Natural killer cell (primary cell): ENCODE results near the gene NDUFA3. TPM values are rescaled to one million over a fixed set of nuclear protein-coding genes. Genes with fewer than 3 reads are reported as not detected.
A peak's percentile ranks its signal among the peaks of the same experiment; 100 is the strongest.

Experiments
- ATAC-seq, 3 donors: fragments of 150-1000 bp in 2 of 3; fragments of 200-7000 bp in 1 of 3; cut with Tn5 transposase; 1 replicate in 1 of 3; 2 replicates in 2 of 3; pipeline ENCODE4 v1.10.0; 2021; ENCODE audit warnings: mild to moderate bottlenecking in 2 of 3, moderate library complexity in 2 of 3
- DNase-seq, 2 donors: peaks; one replicate each; pipeline versions ENCODE4 v3.0.0 to v3.0.0-alpha.2; 2013 to 2021; ENCODE audit warnings: mixed read lengths in 1 of 2
- H3K27ac ChIP-seq: one replicate; pipeline ENCODE4 v1.5.1; 2013; ENCODE audit warnings: mild to moderate bottlenecking, low read length
- H3K27me3 ChIP-seq: one replicate; pipeline ENCODE4 v1.6.1; 2013; ENCODE audit warnings: low read length; ENCODE audit not compliant: control insufficient read depth, insufficient read depth
- H3K36me3 ChIP-seq: one replicate; pipeline ENCODE4 v1.6.1; 2013; ENCODE audit warnings: low read length; ENCODE audit not compliant: control insufficient read depth, insufficient read depth
- H3K4me1 ChIP-seq: one replicate; pipeline ENCODE4 v1.6.1; 2013; ENCODE audit warnings: low read length; ENCODE audit not compliant: control insufficient read depth, insufficient read depth
- H3K4me3 ChIP-seq: one replicate; pipeline ENCODE4 v1.5.1; 2013; ENCODE audit warnings: low read length
- H3K9me3 ChIP-seq: one replicate; pipeline ENCODE4 v1.6.1; 2013; ENCODE audit warnings: low read length; ENCODE audit not compliant: control insufficient read depth, insufficient read depth
- H3K27ac Mint-ChIP-seq, 2 donors: one replicate each; pipeline ENCODE4 v1.8.0; 2022; ENCODE audit warnings: mild to moderate bottlenecking in 2 of 2, mixed read lengths in 2 of 2, moderate library complexity in 1 of 2
- H3K27me3 Mint-ChIP-seq, 2 donors: one replicate each; pipeline ENCODE4 v1.8.0; 2022; ENCODE audit warnings: low read depth in 2 of 2, mixed read lengths in 2 of 2
- H3K36me3 Mint-ChIP-seq: one replicate; pipeline ENCODE4 v1.8.0; 2022; ENCODE audit warnings: mixed read lengths
- H3K4me1 Mint-ChIP-seq, 2 donors: one replicate each; pipeline ENCODE4 v1.8.0; 2022; ENCODE audit warnings: mixed read lengths in 2 of 2
- H3K4me3 Mint-ChIP-seq: one replicate; pipeline ENCODE4 v1.8.0; 2022; ENCODE audit warnings: mild to moderate bottlenecking, moderate library complexity, mixed read lengths
- H3K9me3 Mint-ChIP-seq, 2 donors: one replicate each; pipeline ENCODE4 v1.8.0; 2022; ENCODE audit warnings: mixed read lengths in 2 of 2
- WGBS: methylation state at CpG from one replicate; pipeline ENCODE4 v1.1.7; 2013; ENCODE audit warnings: missing lambda C conversion rate; ENCODE audit not compliant: insufficient coverage; 5-methylcytosine and 5-hydroxymethylcytosine counted together
- intact Hi-C: fragments of 100-400 bp; cut with micrococcal nuclease; formaldehyde crosslinking; loops from one replicate; pipeline ENCODE4 v1.14.2; 2022
- total RNA-seq, 4 donors: library from RNA; stranded (reverse); fragments of 120-200 nt in 1 of 4; gene quantifications; one replicate each; pipeline versions ENCODE4 v1.2.3 to v1.2.4, GENCODE V29; 2013 to 2022
- TF ChIP-seq, protein P1 (sequence below): fragments of 200-600 bp; IDR thresholded peaks from one replicate; pipeline ENCODE4 v1.8.0; 2022; ENCODE audit warnings: antibody characterized with exemption

The NDUFA3 gene
- total RNA-seq, 3 donors from 2014 or later (not counting 1 experiment from before 2014, with no cell fraction given), result 48.4 to 91.9 (median 71.4) TPM

DNA sequence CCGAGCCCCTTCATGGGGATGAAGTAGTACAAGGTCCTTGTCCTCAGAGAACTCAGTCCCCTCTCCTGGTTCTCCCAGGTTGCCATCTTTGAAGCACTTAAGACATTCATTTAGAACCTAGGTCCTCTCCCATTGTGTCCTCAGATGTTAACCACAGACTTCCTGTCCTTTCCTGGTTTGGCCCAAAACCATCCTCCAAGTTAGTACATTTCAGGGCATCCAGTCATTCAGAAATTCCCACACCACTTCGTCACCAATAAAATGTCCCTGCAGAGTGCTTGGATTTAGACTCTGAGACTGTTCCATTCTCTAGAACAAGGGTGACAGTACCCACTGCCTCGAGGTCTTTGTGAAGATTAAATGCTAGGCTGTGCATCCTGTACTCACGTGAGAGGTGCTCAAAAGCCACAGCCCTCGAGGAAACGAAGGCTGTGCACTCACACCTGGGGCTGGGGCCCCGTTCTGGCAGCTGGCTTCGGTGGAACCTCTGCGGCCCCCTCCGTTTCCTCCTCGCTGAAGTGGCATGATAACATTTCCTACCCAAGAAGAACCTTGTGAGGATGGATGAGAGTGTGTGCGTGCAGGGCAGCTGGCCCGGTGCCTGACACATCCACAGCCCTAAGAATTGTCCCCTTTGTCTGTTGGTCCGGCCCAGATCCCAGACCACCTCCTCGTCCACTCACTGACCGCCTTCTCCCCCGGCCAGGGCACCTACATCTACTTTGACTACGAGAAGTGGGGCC is 52.1 kb downstream of the NDUFA3 start:
- Mint-ChIP-seq H3K4me3 (no peak overlapping the region), H3K27me3 (no peaks in the 10 kb centered on the region), H3K9me3 (no peaks in the 10 kb centered on the region), H3K27ac (peak overlapping the region; percentile 41 to 78), H3K36me3 (peaks cover 3% of the 10 kb centered on the region), H3K4me1 (peaks cover 24 to 34% of the 10 kb centered on the region in 2 donors)
- 53% methylated on average over 16 of the region's 18 CpGs for WGBS
- TF ChIP-seq, protein P1, sequence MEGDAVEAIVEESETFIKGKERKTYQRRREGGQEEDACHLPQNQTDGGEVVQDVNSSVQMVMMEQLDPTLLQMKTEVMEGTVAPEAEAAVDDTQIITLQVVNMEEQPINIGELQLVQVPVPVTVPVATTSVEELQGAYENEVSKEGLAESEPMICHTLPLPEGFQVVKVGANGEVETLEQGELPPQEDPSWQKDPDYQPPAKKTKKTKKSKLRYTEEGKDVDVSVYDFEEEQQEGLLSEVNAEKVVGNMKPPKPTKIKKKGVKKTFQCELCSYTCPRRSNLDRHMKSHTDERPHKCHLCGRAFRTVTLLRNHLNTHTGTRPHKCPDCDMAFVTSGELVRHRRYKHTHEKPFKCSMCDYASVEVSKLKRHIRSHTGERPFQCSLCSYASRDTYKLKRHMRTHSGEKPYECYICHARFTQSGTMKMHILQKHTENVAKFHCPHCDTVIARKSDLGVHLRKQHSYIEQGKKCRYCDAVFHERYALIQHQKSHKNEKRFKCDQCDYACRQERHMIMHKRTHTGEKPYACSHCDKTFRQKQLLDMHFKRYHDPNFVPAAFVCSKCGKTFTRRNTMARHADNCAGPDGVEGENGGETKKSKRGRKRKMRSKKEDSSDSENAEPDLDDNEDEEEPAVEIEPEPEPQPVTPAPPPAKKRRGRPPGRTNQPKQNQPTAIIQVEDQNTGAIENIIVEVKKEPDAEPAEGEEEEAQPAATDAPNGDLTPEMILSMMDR, result no peak
- Histone ChIP-seq H3K27ac (no peak overlapping the region), H3K4me1 (peaks cover 17% of the 10 kb centered on the region), H3K27me3 (no peaks in the 10 kb centered on the region), H3K36me3 (peaks cover 71% of the 10 kb centered on the region), H3K4me3 (no peak overlapping the region), H3K9me3 (no peaks in the 10 kb centered on the region)
- intact Hi-C loops, result no loop called here
- ATAC-seq, result no peak
- DNase-seq, result peak in 1 of 2 donors; percentile 72

DNA sequence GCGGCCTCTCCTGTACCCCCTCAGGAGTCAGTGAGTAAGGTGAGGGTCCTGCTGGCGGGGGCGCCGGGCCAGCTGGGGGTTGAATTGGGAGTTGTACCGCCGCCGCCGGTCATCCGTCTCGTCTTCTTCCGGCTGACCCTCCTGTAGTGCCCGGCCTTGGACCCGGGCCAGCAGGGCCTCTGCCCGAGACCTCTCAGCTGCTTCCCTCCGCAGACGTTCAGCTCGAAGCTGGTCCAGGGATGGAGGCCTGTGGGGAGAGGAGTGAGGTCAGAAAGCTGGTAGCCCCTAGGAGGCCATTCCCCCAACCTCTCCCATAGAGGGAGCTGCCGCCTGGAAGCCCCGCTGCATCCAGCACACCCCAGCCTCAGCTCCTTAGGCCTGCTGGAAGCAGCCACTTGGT is 53.0 kb downstream of the NDUFA3 start:
- no peaks in the 10 kb centered on the region for H3K9me3 ChIP-seq
- 93% methylated on average over 16 of the region's 19 CpGs for WGBS
- no peaks in the 10 kb centered on the region for H3K27me3 ChIP-seq
- TF ChIP-seq, protein P1, result no peak
- intact Hi-C loops, result no loop called here
- Mint-ChIP-seq H3K4me1 (peaks cover 33 to 40% of the 10 kb centered on the region in 2 donors), H3K4me3 (no peak overlapping the region), H3K27me3 (no peaks in the 10 kb centered on the region), H3K36me3 (no peaks in the 10 kb centered on the region), H3K27ac (no peak overlapping the region), H3K9me3 (no peaks in the 10 kb centered on the region)
- DNase-seq (no peak), ATAC-seq (no peak)
- peaks cover 65% of the 10 kb centered on the region for H3K36me3 ChIP-seq
- H3K4me1 ChIP-seq, result peaks cover 26% of the 10 kb centered on the region
- H3K27ac ChIP-seq, result no peak overlapping the region
- H3K4me3 ChIP-seq, result no peak overlapping the region

DNA sequence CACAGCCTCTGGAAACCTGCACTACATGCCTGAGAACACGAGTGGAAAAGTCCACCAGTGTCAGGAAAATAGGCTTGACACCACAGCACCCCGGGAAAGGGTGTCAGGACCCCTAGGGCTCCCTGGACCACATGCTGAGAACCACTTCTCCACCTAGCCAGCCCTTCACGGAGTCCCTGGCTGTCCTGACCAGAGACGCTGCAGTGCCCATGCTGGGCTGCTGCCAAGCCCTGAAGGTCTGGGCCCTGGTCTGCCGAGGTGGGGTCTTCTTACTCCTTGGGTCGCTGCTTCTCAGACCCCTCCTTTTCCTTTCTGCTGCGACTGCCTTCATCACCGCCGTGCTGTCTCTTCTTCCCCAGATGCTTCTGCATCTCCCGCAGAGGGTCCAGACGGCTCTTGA is 53.8 kb downstream of the NDUFA3 start:
- no peaks in the 10 kb centered on the region for H3K36me3 Mint-ChIP-seq
- TF ChIP-seq, protein P1, result no peak
- peak overlapping the region; percentile 70 to 83 for H3K27ac Mint-ChIP-seq
- H3K27me3 ChIP-seq, result no peaks in the 10 kb centered on the region
- intact Hi-C loops, result no loop called here
- no peak overlapping the region for H3K4me3 Mint-ChIP-seq
- H3K4me3 ChIP-seq, result no peak overlapping the region
- no peaks in the 10 kb centered on the region for H3K27me3 Mint-ChIP-seq
- H3K9me3 ChIP-seq, result no peaks in the 10 kb centered on the region
- 97% methylated on average over 11 of the region's 11 CpGs for WGBS
- peaks cover 29% of the 10 kb centered on the region for H3K4me1 ChIP-seq
- no peak for DNase-seq
- no peak for ATAC-seq
- peaks cover 37 to 46% of the 10 kb centered on the region in 2 donors for H3K4me1 Mint-ChIP-seq
- H3K27ac ChIP-seq, result no peak overlapping the region
- H3K9me3 Mint-ChIP-seq, result no peaks in the 10 kb centered on the region
- H3K36me3 ChIP-seq, result peaks cover 61% of the 10 kb centered on the region

DNA sequence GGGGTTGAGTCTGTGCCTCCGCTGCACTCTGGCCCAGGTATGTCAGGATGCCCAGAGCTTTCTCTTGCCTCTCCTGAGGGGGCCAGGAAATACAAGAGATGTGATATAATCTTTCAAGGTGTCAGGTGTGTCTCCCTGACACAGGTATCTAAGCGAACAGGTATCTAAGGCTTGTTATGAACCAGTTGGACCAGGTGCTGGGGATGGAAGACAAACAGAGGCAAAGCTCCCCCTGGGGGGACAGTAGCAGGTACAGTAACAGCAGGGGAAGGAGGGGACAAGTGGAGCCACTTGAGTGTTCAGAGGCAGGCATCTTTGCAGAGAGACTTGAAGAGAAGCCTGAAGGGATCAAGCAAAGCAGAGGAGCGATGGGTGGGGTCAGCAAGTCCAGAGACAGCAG is 54.3 kb downstream of the NDUFA3 start:
- peak overlapping the region; percentile 37 for H3K4me3 Mint-ChIP-seq
- no peak overlapping the region for H3K4me3 ChIP-seq
- ATAC-seq, result no peak
- DNase-seq, result no peak
- H3K27ac ChIP-seq, result no peak overlapping the region
- H3K27me3 ChIP-seq, result no peaks in the 10 kb centered on the region
- peaks cover 57% of the 10 kb centered on the region for H3K36me3 ChIP-seq
- WGBS, result 95% methylated on average over 3 of the region's 3 CpGs
- H3K27ac Mint-ChIP-seq, result peak overlapping the region; percentile 70 to 83
- intact Hi-C loops, result no loop called here
- no peaks in the 10 kb centered on the region for H3K9me3 Mint-ChIP-seq
- H3K36me3 Mint-ChIP-seq, result no peaks in the 10 kb centered on the region
- H3K4me1 Mint-ChIP-seq, result peaks cover 37 to 50% of the 10 kb centered on the region in 2 donors
- TF ChIP-seq, protein P1, result no peak
- peaks cover 32% of the 10 kb centered on the region for H3K4me1 ChIP-seq
- H3K27me3 Mint-ChIP-seq, result no peaks in the 10 kb centered on the region
- H3K9me3 ChIP-seq, result no peaks in the 10 kb centered on the region
